Stimulated activated CD4-positive, alpha-beta T cell treated with anti-CD3 and anti-CD28 coated beads, TNF-alpha, amount 100 ng/mL, for 1 hour (primary cell): ENCODE results near the gene PAQR6.

Experiments
- DNase-seq, 3 donors: peaks; one replicate each; pipeline ENCODE4 v3.0.0-alpha.2; 2020; ENCODE audit warnings: low read depth in 3 of 3, low spot score in 1 of 3

PAQR6 gene

DNA sequence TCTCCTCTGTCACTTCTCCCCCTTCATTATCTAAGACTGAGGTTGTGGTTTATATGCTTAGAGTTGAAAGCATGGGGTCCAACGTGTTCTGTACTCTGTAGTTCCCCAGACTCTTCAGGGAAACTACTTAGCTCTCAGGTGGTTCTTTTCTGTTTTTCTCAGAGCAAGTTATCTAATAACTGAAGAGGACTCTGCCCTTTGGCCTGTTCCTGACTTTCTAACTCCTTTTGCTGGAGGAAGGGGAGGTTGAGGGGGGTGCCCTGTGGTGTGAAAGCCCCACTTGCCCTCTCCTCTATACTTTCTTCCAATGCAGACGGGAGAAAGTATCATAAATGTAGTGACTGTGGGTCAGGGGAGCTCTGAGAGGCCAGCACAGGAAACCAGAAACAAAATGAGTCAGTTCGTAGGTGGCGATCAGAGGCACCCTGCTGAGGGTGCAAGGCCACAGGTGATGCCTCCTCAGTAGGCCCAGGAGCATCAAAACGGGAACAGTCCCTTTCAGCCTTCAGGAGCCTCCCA is 49.0 kb downstream of the PAQR6 start:
- DNase-seq, result no peak

DNA sequence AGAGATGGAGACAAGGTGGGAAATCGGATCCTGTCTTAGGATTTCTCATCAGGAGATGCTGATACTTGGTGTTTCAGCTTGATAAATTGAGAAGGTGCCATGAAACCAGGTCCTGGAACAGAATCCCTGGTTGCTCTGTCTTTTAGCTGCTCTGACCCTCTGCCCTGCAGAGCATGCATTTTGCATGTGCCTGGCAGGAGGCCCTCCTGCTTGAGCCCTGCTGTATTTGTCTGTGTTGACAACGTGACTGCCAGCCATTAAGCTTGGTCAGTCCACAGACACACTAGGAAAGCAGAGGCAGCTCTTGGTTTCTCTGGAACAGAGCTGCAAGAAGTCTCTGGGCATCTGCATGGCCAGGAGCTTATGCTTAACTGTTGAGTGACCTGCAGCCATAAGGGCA is 51.4 kb downstream of the PAQR6 start:
- DNase-seq, result no peak

DNA sequence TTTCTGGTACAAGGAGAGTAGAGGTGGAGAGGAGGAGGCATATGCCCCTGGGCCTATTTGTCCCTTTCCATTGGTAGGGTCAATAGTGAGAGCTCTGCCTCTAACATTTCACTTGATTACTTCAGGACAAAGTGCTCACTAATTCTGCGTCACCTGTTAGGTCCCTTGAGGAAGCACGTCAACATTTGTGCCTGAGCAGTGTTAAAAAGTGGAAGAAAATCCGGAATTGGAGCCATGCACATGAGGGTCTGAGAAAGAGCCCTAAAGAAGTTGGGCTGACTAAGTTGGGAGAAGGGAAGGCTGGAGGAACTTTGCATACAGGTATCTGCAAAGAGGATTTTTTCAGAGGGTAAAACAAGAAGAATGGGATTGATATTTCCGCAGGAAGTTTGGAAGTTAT is 52.0 kb downstream of the PAQR6 start:
- DNase-seq, result no peak

DNA sequence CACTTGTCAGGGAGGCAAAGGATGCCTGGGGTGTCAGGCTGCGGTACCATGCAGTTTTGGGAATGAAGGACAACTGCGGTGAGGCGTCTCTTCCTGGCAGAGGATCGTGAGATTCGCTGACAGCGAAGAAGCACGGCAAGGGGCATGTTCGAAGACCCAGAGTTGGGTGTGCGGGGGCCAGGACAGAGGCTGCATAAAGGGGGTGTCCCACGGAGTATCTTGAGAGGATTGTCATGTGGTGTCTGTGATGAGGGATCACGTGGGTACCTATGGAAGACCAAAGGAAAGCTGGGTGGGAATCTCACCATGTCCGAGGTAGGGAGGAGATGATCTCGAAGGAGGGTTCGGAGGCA is 53.6 kb downstream of the PAQR6 start:
- DNase-seq, result no peak

DNA sequence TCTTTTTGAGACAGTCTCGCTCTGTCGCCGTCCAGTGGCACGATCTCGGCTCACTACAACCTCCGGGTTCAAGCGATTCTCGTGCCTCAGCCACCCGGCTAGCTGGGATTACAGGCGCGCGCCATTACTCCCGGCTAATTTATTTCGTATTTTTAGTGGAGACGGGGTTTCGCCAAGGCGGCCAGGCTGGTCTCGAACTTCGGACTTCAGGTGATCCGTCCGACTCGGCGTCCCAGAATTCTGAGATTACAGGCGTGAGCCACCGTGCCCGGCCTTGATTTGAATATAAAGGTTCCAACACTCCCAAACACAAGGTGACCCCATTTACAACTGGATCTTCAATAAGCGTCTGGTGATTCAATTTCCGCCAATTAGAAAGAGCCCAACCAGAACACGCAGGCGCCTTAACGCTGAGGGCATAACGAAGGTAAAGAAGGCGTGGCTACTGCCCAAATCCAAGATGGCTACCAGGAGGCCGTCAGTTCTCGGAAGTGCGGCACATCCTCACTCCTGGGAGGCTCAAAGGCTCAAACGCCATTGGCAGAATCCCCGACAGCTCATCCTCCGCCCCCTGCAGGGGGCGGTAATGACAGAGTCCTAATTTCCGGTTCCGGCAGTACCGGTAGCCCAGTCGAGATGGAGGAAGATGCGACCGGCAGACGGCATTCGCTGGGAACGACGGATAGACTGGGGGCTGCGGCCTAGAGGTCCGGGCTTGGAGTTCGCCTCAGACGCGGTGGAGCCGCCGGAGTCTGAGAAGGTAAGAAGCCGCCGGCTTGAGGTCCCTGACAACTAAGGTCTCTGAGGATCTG is 54.2 kb downstream of the PAQR6 start, which contains the start of gene SLC25A44:
Gene SLC25A44 (plus strand): TSS at position 617 of the 812 bp plus-strand sequence. CDS start 5,744 bp downstream, outside the sequence.
- DNase-seq, result peak; percentile 92 to 93 (median 92)
